HEK293 (cell line): ENCODE results near the gene TRIM23.

ENCODE experiments used
- GLIS1 ChIP-seq: fragments of 450-650 bp; formaldehyde crosslinking; IDR thresholded peaks from 2 replicates; pipeline ENCODE4 v1.5.1; 2016; ENCODE audit warnings: missing biosample characterization, missing genetic modification characterization
- KLF10 ChIP-seq: fragments of 450-650 bp; IDR thresholded peaks from 2 replicates; pipeline ENCODE4 v1.5.1; 2018; ENCODE audit warnings: missing biosample characterization, mild to moderate bottlenecking, missing genetic modification characterization
- KLF16 ChIP-seq: fragments of 450-650 bp; formaldehyde crosslinking; IDR thresholded peaks from 2 replicates; pipeline ENCODE4 v1.5.1; 2017; ENCODE audit warnings: missing biosample characterization, missing genetic modification characterization
- YY1 ChIP-seq: fragments of 450-650 bp; formaldehyde crosslinking; IDR thresholded peaks from 2 replicates; pipeline ENCODE4 v1.5.1; 2018; ENCODE audit warnings: missing biosample characterization, missing genetic modification characterization
- ZBTB17 ChIP-seq: fragments of 450-650 bp; formaldehyde crosslinking; IDR thresholded peaks from 2 replicates; pipeline ENCODE4 v1.5.1; 2016; ENCODE audit warnings: missing biosample characterization, missing genetic modification characterization
- ZFP37 ChIP-seq: fragments of 450-650 bp; formaldehyde crosslinking; IDR thresholded peaks from 2 replicates; pipeline ENCODE4 v1.5.1; 2016; ENCODE audit warnings: missing biosample characterization, missing genetic modification characterization
- ZFP69B ChIP-seq: fragments of 450-650 bp; formaldehyde crosslinking; IDR thresholded peaks from 2 replicates; pipeline ENCODE4 v1.5.1; 2016; ENCODE audit warnings: missing biosample characterization, missing genetic modification characterization
- ZNF239 ChIP-seq: fragments of 450-650 bp; formaldehyde crosslinking; IDR thresholded peaks from 2 replicates; pipeline ENCODE4 v1.5.1; 2016; ENCODE audit warnings: missing biosample characterization, missing genetic modification characterization
- ZNF24 ChIP-seq: fragments of 450-650 bp; formaldehyde crosslinking; IDR thresholded peaks from 2 replicates; pipeline ENCODE4 v1.5.1; 2016; ENCODE audit warnings: missing biosample characterization, missing genetic modification characterization
- ZNF311 ChIP-seq: fragments of 450-650 bp; formaldehyde crosslinking; IDR thresholded peaks from 2 replicates; pipeline ENCODE4 v1.5.1; 2017; ENCODE audit warnings: missing biosample characterization, missing genetic modification characterization, borderline replicate concordance
- ZNF324 ChIP-seq: fragments of 450-650 bp; formaldehyde crosslinking; IDR thresholded peaks from 2 replicates; pipeline ENCODE4 v1.5.1; 2016; ENCODE audit warnings: missing biosample characterization, missing genetic modification characterization
- ZNF366 ChIP-seq: fragments of 450-650 bp; formaldehyde crosslinking; conservative IDR thresholded peaks from 2 replicates; pipeline ENCODE4 v1.5.1; 2016; ENCODE audit warnings: missing biosample characterization, missing genetic modification characterization
- ZNF394 ChIP-seq: fragments of 450-650 bp; formaldehyde crosslinking; IDR thresholded peaks from 2 replicates; pipeline ENCODE4 v1.5.1; 2016; ENCODE audit warnings: missing biosample characterization, missing genetic modification characterization, mild to moderate bottlenecking, moderate library complexity, borderline replicate concordance
- ZNF433 ChIP-seq: fragments of 450-650 bp; formaldehyde crosslinking; IDR thresholded peaks from 2 replicates; pipeline ENCODE4 v1.5.1; 2016; ENCODE audit warnings: missing biosample characterization, missing genetic modification characterization, low read depth
- ZNF488 ChIP-seq: fragments of 450-650 bp; formaldehyde crosslinking; IDR thresholded peaks from 2 replicates; pipeline ENCODE4 v1.5.1; 2016; ENCODE audit warnings: missing biosample characterization, missing genetic modification characterization
- ZNF510 ChIP-seq: fragments of 450-650 bp; formaldehyde crosslinking; IDR thresholded peaks from 2 replicates; pipeline ENCODE4 v1.5.1; 2018; ENCODE audit warnings: mild to moderate bottlenecking, missing genetic modification characterization, missing biosample characterization; ENCODE audit not compliant: insufficient replicate concordance
- ZNF514 ChIP-seq: fragments of 450-650 bp; formaldehyde crosslinking; IDR thresholded peaks from 2 replicates; pipeline ENCODE4 v1.5.1; 2016; ENCODE audit warnings: missing biosample characterization, missing genetic modification characterization
- ZNF529 ChIP-seq: fragments of 450-650 bp; formaldehyde crosslinking; IDR thresholded peaks from 2 replicates; pipeline ENCODE4 v1.5.1; 2017; ENCODE audit warnings: missing genetic modification characterization, missing biosample characterization; ENCODE audit not compliant: insufficient replicate concordance
- ZNF544 ChIP-seq: fragments of 450-650 bp; formaldehyde crosslinking; IDR thresholded peaks from 2 replicates; pipeline ENCODE4 v1.5.0; 2017; ENCODE audit warnings: missing biosample characterization, missing genetic modification characterization
- ZNF558 ChIP-seq: fragments of 450-650 bp; formaldehyde crosslinking; IDR thresholded peaks from 2 replicates; pipeline ENCODE4 v1.5.1; 2016; ENCODE audit warnings: missing biosample characterization, missing genetic modification characterization
- ZNF600 ChIP-seq: fragments of 450-650 bp; formaldehyde crosslinking; IDR thresholded peaks from 2 replicates; pipeline ENCODE4 v1.5.1; 2016; ENCODE audit warnings: missing biosample characterization, missing genetic modification characterization
- ZNF692 ChIP-seq: fragments of 450-650 bp; formaldehyde crosslinking; IDR thresholded peaks from 2 replicates; pipeline ENCODE4 v1.5.1; 2016; ENCODE audit warnings: missing biosample characterization, missing genetic modification characterization
- ZNF701 ChIP-seq: fragments of 450-650 bp; formaldehyde crosslinking; IDR thresholded peaks from 2 replicates; pipeline ENCODE4 v1.5.1; 2016; ENCODE audit warnings: missing biosample characterization, missing genetic modification characterization
- ZNF747 ChIP-seq: fragments of 450-650 bp; formaldehyde crosslinking; IDR thresholded peaks from 2 replicates; pipeline ENCODE4 v1.5.1; 2016; ENCODE audit warnings: missing biosample characterization, missing genetic modification characterization
- ZNF791 ChIP-seq: fragments of 450-650 bp; formaldehyde crosslinking; IDR thresholded peaks from 2 replicates; pipeline ENCODE4 v1.5.1; 2016; ENCODE audit warnings: missing biosample characterization, missing genetic modification characterization
- ZNF843 ChIP-seq: fragments of 450-650 bp; formaldehyde crosslinking; IDR thresholded peaks from 2 replicates; pipeline ENCODE4 v1.5.1; 2016; ENCODE audit warnings: missing biosample characterization, missing genetic modification characterization
- TF ChIP-seq, protein P1 (sequence below): IDR thresholded peaks from 2 replicates; pipeline ENCODE4 v1.6.1; 2011; ENCODE audit warnings: mild to moderate bottlenecking, low read depth, low read length, borderline replicate concordance
- TF ChIP-seq, protein P2 (sequence below): fragments of 450-650 bp; formaldehyde crosslinking; IDR thresholded peaks from 2 replicates; pipeline ENCODE4 v1.5.1; 2016; ENCODE audit warnings: missing biosample characterization, missing genetic modification characterization, borderline replicate concordance
- TF ChIP-seq, protein P3 (sequence below): fragments of 450-650 bp; IDR thresholded peaks from 2 replicates; pipeline ENCODE4 v1.5.1; 2018; ENCODE audit warnings: missing biosample characterization, mild to moderate bottlenecking, missing genetic modification characterization
- TF ChIP-seq, protein P4 (sequence below): fragments of 450-650 bp; formaldehyde crosslinking; IDR thresholded peaks from 2 replicates; pipeline ENCODE4 v1.5.1; 2017; ENCODE audit warnings: missing biosample characterization, mild to moderate bottlenecking, missing genetic modification characterization, moderate library complexity
- TF ChIP-seq, protein P5 (sequence below): fragments of 450-650 bp; formaldehyde crosslinking; IDR thresholded peaks from 2 replicates; pipeline ENCODE4 v1.5.1; 2017; ENCODE audit warnings: missing biosample characterization, missing genetic modification characterization

TRIM23 gene

DNA sequence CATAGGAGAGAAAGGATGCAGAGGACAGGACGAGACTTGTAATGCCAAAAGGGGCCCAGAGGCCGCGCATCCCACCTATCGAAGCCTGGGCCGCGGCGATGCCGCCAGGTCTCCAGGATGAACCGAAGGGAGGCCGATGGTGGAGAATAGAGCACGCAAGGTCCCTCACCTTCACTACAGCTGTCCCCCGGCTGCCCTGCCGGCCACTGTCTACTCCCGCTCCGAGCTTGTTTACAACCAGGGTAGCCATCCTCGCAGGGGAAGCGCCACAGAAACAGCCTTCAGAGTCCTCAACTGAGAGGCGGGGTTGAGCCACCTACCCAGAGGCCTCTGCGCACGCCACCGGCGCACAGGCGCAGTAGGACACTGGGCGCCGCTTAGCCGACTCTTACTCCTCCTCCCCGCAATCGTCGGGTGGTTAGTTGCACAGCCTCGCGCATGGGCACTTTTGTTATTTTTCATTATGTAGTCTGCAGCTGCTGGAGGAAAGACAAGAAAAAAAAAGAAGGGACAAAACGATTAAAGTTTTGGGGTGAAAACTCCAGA is at the start of gene TRIM23 (continued):
- TF ChIP-seq ZNF394 (tag by site-specific recombination) (no peak), ZNF791 (tag by site-specific recombination) (no peak), ZNF514 (tag by site-specific recombination) (no peak), ZFP69B (tag by site-specific recombination) (peak; percentile 47; the same call in 1 of the 2 replicates), ZNF239 (tag by site-specific recombination) (no peak), ZNF558 (tag by site-specific recombination) (no peak), ZNF324 (tag by site-specific recombination) (no peak), ZNF544 (no peak), GLIS1 (tag by site-specific recombination) (no peak), ZNF488 (tag by site-specific recombination) (no peak), ZNF433 (no peak), ZBTB17 (tag by site-specific recombination) (peak; percentile 54), ZNF510 (no peak), ZNF600 (tag by site-specific recombination) (0 out of 2 replicates have a peak, but pooled peaks have one; percentile 38), KLF10 (tag by site-specific recombination) (no peak; the same call in 1 of the 2 replicates), ZNF24 (0 out of 2 replicates have a peak, but pooled peaks have one; percentile 18), ZNF366 (tag by site-specific recombination) (no peak), ZFP37 (tag by site-specific recombination) (peak; percentile 72; the same call in 1 of the 2 replicates), ZNF701 (tag by site-specific recombination) (no peak), ZNF843 (tag by site-specific recombination) (no peak), KLF16 (tag by site-specific recombination) (no peak), YY1 (tag by site-specific recombination) (peak; percentile 29; the same call in 1 of the 2 replicates), ZNF747 (tag by site-specific recombination) (no peak), ZNF311 (tag by site-specific recombination) (no peak), ZNF529 (tag by site-specific recombination) (no peak), ZNF692 (tag by site-specific recombination) (peak; percentile 71; the same call in 1 of the 2 replicates)
- TF ChIP-seq, protein P1, sequence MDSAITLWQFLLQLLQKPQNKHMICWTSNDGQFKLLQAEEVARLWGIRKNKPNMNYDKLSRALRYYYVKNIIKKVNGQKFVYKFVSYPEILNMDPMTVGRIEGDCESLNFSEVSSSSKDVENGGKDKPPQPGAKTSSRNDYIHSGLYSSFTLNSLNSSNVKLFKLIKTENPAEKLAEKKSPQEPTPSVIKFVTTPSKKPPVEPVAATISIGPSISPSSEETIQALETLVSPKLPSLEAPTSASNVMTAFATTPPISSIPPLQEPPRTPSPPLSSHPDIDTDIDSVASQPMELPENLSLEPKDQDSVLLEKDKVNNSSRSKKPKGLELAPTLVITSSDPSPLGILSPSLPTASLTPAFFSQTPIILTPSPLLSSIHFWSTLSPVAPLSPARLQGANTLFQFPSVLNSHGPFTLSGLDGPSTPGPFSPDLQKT: no peak
- TF ChIP-seq, protein P2, sequence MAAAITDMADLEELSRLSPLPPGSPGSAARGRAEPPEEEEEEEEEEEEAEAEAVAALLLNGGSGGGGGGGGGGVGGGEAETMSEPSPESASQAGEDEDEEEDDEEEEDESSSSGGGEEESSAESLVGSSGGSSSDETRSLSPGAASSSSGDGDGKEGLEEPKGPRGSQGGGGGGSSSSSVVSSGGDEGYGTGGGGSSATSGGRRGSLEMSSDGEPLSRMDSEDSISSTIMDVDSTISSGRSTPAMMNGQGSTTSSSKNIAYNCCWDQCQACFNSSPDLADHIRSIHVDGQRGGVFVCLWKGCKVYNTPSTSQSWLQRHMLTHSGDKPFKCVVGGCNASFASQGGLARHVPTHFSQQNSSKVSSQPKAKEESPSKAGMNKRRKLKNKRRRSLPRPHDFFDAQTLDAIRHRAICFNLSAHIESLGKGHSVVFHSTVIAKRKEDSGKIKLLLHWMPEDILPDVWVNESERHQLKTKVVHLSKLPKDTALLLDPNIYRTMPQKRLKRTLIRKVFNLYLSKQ (tag by site-specific recombination): no peak
- TF ChIP-seq, protein P3, sequence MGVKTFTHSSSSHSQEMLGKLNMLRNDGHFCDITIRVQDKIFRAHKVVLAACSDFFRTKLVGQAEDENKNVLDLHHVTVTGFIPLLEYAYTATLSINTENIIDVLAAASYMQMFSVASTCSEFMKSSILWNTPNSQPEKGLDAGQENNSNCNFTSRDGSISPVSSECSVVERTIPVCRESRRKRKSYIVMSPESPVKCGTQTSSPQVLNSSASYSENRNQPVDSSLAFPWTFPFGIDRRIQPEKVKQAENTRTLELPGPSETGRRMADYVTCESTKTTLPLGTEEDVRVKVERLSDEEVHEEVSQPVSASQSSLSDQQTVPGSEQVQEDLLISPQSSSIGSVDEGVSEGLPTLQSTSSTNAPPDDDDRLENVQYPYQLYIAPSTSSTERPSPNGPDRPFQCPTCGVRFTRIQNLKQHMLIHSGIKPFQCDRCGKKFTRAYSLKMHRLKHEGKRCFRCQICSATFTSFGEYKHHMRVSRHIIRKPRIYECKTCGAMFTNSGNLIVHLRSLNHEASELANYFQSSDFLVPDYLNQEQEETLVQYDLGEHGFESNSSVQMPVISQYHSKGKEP (tag by site-specific recombination): no peak
- TF ChIP-seq, protein P4, sequence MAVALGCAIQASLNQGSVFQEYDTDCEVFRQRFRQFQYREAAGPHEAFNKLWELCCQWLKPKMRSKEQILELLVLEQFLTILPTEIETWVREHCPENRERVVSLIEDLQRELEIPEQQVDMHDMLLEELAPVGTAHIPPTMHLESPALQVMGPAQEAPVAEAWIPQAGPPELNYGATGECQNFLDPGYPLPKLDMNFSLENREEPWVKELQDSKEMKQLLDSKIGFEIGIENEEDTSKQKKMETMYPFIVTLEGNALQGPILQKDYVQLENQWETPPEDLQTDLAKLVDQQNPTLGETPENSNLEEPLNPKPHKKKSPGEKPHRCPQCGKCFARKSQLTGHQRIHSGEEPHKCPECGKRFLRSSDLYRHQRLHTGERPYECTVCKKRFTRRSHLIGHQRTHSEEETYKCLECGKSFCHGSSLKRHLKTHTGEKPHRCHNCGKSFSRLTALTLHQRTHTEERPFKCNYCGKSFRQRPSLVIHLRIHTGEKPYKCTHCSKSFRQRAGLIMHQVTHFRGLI (tag by site-specific recombination): no peak
- TF ChIP-seq, protein P5, sequence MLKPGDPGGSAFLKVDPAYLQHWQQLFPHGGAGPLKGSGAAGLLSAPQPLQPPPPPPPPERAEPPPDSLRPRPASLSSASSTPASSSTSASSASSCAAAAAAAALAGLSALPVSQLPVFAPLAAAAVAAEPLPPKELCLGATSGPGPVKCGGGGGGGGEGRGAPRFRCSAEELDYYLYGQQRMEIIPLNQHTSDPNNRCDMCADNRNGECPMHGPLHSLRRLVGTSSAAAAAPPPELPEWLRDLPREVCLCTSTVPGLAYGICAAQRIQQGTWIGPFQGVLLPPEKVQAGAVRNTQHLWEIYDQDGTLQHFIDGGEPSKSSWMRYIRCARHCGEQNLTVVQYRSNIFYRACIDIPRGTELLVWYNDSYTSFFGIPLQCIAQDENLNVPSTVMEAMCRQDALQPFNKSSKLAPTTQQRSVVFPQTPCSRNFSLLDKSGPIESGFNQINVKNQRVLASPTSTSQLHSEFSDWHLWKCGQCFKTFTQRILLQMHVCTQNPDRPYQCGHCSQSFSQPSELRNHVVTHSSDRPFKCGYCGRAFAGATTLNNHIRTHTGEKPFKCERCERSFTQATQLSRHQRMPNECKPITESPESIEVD (tag by site-specific recombination): no peak
